Mesodermal cell (in vitro differentiated cells): ENCODE results near the gene KLF11.

Experiments
- H3K27ac ChIP-seq: 2 replicates; pipeline ENCODE4 v1.7.0; 2013; ENCODE audit warnings: mild to moderate bottlenecking, low read depth, low read length, moderate library complexity; ENCODE audit not compliant: severe bottlenecking
- H3K36me3 ChIP-seq: 2 replicates; pipeline ENCODE4 v1.7.1; 2013; ENCODE audit warnings: mild to moderate bottlenecking, low read length, moderate library complexity; ENCODE audit not compliant: control insufficient read depth, insufficient read depth
- H3K4me1 ChIP-seq: one replicate; pipeline ENCODE4 v1.7.1; 2013; ENCODE audit warnings: mild to moderate bottlenecking, low read length; ENCODE audit not compliant: insufficient read depth, control insufficient read depth, poor library complexity, severe bottlenecking
- H3K4me3 ChIP-seq: 2 replicates; pipeline ENCODE4 v1.7.0; 2013; ENCODE audit warnings: low read length, control low read depth, mild to moderate bottlenecking; ENCODE audit not compliant: insufficient read depth, poor library complexity, severe bottlenecking; ENCODE audit errors: extremely low read depth
- H3K9me3 ChIP-seq: 2 replicates; pipeline ENCODE4 v1.7.1; 2013; ENCODE audit warnings: mild to moderate bottlenecking, low read length, moderate library complexity; ENCODE audit not compliant: control insufficient read depth
- WGBS, 2 experiments: methylation state at CpG; one replicate each; pipeline ENCODE4 v1.1.5; 2013; ENCODE audit warnings: missing lambda C conversion rate in 2 of 2; ENCODE audit not compliant: insufficient coverage in 2 of 2; 5-methylcytosine and 5-hydroxymethylcytosine counted together

Gene KLF11

DNA sequence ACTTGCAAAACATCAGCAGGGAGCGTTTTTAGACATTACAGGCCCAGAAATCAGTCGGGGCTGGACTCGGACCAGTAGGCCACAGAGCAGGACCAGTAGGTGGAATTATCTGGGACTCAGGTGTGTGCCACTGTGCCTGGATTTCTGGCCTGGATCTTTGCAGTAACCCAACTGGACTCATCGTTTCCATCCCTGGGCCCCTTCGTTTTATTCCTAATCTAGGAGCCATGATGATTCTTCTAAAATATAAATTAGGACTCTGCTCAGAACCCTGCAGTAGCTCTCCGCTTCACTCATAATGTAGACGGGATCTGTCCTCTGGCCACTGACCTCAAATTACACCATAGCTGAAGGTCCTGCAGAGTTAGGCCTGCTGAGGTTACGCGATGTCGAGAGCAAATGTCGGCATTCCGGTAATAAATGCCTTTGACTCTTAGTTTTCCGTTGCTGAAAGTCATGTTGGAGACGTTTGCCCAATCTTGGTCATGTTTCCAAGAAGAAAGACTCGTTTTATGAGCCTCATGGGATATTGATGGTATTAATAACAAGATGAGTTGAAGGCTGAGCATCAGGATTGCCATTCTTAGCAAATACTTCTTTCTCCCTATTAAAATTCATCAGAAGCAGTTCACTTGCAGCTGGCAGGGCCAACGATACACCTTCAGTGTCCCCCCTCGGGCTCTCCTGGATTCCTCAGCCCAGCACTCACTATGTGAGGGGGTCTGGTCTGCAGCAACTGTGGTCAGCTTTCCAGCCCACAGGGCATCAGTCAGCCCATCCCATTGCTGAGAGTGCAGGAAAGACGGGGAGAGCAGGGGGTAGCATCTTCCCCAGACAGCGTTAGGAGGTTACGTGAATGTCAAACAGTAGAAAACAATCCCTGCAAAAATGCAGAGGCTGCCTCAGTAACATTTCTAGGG, 39.9 kb upstream of the KLF11 start:
- H3K4me1 ChIP-seq, result peaks cover 8% of the 10 kb centered on the region
- H3K27ac ChIP-seq, result no peak overlapping the region
- WGBS, 2 experiments, result 95 to 98% methylated on average over 18 to 19 of the region's 20 CpGs
- H3K9me3 ChIP-seq, result no peaks in the 10 kb centered on the region
- no peak overlapping the region for H3K4me3 ChIP-seq
- no peaks in the 10 kb centered on the region for H3K36me3 ChIP-seq

DNA sequence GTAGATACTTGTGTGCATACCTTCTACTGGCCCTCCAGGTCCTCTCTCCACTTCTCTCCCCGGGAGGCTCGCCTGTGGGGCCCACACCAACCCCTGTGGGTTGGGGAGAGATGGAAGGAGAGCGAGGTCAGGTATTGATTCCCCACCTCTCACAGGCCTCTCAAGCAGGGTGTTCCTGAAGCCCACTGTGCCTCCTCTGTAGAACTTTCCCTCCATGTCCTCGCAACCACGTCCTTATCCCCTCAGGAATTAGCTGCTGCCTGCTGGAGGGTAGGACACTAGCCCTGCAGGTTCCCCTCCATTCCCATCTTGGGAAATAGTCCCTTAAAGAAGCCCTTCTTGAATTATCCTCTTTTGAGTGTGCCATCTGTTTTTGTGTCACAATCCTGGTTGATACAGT, 38.9 kb upstream of the KLF11 start:
- H3K4me1 ChIP-seq, result peaks cover 8% of the 10 kb centered on the region
- WGBS, 2 experiments, result 93 to 94% methylated on average over 2 to 3 of the region's 5 CpGs
- no peak overlapping the region for H3K4me3 ChIP-seq
- H3K9me3 ChIP-seq, result no peaks in the 10 kb centered on the region
- no peaks in the 10 kb centered on the region for H3K36me3 ChIP-seq
- H3K27ac ChIP-seq, result no peak overlapping the region

DNA sequence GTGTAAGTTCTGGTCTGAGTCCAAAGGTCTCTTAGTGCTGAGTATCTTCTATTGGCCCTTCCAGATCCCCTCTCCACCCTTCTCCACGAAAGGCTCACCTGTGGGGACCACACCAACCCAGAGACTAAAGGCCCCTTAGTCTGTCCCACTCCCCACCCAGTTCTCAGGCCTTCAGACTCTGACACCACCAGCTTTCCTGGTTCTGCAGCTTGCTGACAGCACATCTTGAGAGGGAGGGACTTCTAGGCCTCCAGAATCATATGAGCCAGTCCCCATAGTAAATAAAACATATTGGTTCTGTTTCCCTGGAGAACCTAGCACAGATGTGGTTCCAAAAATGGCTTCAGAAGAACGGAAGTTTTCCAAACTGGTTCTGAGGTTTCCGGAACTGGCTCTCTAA, 38.5 kb upstream of the KLF11 start:
- Histone ChIP-seq H3K4me1 (peaks cover 8% of the 10 kb centered on the region), H3K4me3 (no peak overlapping the region), H3K9me3 (no peaks in the 10 kb centered on the region), H3K36me3 (no peaks in the 10 kb centered on the region), H3K27ac (no peak overlapping the region)
- 38 to 68% methylated on average over 1 to 3 of the region's 3 CpGs for WGBS, 2 experiments

DNA sequence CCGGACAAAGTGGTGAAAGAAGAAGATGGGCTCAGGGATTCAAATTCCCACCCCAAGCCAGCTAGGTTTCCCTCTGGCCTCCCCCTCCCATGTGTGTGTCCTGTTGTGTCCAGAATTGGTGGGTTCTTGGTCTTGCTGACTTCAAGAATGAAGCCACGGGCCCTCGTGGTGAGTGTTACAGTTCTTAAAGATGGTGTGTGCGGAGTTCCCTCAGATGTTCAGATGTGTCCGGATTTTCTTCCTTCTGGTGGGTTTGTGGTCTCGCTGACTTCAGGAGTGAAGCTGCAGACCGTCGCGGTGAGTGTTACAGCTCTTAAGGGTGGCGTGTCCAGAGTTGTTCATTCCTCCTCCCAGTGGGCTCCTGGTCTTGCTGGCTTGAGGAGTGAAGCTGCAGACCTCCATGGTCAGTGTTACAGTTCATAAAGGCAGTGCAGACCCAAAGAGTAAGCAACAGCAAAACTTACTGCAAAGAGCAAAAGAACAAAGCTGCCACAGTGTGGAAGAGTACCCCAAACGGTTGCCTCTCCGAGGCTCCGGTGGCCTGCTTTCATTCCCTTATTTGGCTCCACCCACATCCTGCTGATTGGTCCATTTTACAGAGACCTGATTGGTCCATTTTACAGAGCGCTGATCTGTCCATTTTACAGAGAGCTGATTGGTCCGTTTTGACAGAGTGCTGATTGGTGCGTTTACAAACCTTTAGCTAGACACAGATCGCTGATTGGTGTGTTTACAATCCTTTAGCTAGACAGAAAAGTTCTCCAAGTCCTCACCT, 37.7 kb upstream of the KLF11 start:
- Histone ChIP-seq H3K4me3 (no peak overlapping the region), H3K4me1 (peaks cover 8% of the 10 kb centered on the region), H3K27ac (no peak overlapping the region), H3K36me3 (no peaks in the 10 kb centered on the region), H3K9me3 (no peaks in the 10 kb centered on the region)
- WGBS, 2 experiments, result 93 to 95% methylated on average over 14 to 16 of the region's 17 CpGs

DNA sequence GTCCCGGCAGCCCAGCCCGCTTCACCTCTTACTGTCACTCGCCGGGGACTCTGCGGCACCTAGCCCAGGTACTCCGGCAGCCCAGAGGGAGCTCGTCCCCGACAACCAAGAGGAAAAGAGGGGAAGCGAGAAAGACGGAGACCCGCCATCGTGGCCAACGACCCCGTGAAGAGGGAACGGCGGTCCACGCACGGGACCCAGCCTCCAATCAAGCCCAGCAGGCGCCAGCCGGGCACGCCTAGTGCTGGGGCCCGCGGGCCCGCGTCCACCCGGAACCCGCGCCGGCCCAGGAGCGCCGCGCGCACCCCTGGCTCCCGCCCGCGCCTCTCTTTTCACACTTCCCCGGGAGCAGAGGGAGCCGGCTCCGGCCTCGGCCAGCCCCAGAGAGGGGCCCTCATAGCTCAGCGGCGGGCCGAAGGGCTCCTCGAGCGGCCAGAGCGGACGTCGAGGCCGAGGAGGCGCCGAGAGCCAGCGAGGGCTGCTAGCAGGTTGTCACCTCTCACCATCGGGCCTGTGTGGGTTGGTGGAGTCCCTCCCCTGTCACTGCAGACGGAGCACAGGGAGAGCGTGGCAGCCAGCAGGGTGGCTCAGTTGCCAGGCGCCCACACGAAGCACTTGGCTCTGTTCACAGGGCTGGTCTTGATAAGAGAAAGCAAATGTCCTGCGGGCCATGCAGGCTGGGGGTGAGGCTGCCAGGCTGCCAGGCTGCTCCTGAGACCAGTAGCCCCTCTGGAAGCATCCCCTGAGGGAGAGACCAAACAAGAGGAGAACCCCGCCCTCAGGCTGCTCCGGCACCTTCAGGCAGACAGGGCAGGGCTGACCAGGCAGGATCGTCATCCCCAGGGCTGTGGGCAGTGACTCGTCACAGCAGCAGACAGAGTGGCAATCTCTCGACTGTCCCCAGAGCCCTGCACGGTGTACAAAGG, 36.9 kb upstream of the KLF11 start:
- 93 to 94% methylated on average over 53 to 54 of the region's 64 CpGs for WGBS, 2 experiments
- H3K9me3 ChIP-seq, result no peaks in the 10 kb centered on the region
- no peaks in the 10 kb centered on the region for H3K36me3 ChIP-seq
- H3K4me3 ChIP-seq, result no peak overlapping the region
- peaks cover 8% of the 10 kb centered on the region for H3K4me1 ChIP-seq
- no peak overlapping the region for H3K27ac ChIP-seq

DNA sequence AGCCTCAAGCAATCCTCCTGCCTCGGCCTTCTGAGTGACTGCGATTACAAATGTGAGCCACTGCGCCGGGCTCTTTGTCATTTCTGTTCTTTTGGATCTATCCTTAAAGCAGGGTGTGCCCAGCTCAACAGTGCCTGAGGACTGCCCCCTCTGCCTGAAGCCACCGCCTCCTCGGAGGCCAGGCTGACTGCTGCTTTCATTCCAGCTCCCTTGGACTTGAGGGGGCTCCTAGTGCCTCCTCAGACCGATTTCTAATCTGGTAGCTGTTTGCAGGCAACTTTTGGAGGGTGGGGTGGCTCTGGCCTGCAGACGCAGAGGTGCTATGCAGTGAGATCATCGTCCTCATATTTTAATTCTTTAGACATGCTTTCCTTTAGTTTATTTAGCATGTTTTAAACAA, 35.9 kb upstream of the KLF11 start:
- Histone ChIP-seq H3K4me1 (peaks cover 8% of the 10 kb centered on the region), H3K36me3 (no peaks in the 10 kb centered on the region), H3K4me3 (no peak overlapping the region), H3K9me3 (no peaks in the 10 kb centered on the region), H3K27ac (no peak overlapping the region)
- 83 to 96% methylated on average over 6 of the region's 9 CpGs for WGBS, 2 experiments

DNA sequence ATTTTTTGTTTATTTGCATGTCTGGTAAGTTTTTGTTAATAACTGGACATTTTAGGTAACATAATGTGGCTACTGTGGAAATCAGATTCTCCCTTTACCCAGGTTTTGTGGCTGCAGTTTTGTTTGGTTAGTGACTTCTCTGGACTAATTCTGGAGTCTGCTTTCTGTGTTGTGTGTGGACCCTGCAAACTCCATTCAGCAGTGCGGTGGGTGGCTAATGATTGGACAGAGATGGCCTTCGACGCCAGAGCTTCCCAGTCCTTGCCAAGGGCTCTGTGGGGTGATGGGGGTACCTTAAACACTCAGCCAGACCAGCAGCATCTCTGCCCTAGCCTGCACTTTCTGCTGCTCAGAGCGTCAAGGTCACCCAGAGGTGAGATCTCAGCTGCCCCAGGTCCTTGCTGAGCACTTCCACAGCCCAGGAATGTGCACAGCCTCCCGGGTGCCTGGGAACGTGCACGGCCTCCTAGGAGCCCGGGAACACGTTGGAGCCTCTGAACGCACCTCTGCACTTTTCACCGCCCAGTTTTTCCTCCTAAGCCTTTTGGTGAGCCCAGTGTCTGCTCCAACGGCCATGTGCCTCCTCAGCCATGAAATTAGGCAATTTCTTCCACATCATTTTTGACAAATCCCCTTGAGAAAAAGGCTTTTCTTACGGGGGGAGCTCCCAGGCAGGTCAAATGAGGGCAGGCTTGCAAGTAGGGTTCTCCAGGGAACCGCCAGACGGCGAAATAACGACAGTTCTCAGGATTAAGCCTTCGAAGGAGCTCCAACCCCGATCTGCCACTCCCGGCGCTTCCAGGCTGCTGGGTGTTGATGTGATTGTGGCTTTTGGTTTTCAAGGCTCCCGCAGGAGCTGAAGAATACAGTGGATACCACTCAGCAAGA, 35.2 kb upstream of the KLF11 start:
- Histone ChIP-seq H3K4me1 (peaks cover 8% of the 10 kb centered on the region), H3K4me3 (no peak overlapping the region), H3K36me3 (no peaks in the 10 kb centered on the region), H3K27ac (no peak overlapping the region), H3K9me3 (no peaks in the 10 kb centered on the region)
- 86 to 88% methylated on average over 19 to 20 of the region's 22 CpGs for WGBS, 2 experiments

DNA sequence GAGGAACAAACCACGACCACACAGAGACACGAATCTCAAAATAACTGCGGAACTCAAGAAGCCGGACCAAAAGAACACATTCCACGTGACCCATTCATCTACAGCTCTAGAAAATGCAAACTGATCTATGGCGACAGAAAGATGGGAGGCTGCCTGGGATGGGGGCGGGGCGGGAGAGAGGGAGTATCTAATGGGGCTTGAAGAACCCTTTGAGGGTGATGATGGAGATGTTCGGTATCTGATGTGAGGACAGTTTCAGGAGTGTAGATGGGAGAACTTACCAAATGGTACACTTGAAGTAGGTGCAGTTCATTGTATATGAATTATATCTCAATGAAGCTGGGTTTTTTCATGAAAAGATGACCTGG, 34.6 kb upstream of the KLF11 start:
- Histone ChIP-seq H3K4me1 (peaks cover 8% of the 10 kb centered on the region), H3K36me3 (no peaks in the 10 kb centered on the region), H3K27ac (no peak overlapping the region), H3K9me3 (no peaks in the 10 kb centered on the region), H3K4me3 (no peak overlapping the region)
- WGBS, 2 experiments, result 87 to 94% methylated on average over 7 to 9 of the region's 9 CpGs

DNA sequence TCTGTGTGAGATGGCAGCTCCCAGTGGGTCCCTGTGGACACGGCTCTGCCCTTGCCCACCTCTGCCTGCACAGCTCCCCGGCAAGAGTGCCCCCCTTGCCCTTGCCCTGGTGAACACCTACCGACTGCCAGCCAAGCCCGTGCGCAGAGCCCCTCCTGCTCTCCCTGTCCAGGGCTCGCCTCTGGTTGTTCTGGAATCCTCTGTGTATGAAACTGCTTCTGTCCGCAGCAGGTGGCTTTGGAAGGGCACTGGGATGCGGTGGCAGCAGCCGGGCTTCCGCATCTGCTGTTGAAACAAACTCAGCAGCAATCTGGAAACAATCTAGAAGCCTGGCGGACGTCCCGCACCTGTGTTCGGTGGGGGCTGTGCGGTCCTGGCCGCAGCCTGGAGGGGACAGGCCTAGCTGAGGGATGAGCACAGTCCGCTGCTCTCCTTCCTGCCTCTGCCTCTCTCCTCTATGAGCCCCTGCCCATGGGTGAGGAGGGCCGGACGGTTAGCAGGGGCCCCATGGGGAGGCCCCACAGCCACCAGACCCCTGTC, 34.0 kb upstream of the KLF11 start:
- no peaks in the 10 kb centered on the region for H3K9me3 ChIP-seq
- no peak overlapping the region for H3K4me3 ChIP-seq
- H3K27ac ChIP-seq, result no peak overlapping the region
- peaks cover 8% of the 10 kb centered on the region for H3K4me1 ChIP-seq
- WGBS, 2 experiments, result 91 to 96% methylated on average over 17 to 18 of the region's 19 CpGs
- no peaks in the 10 kb centered on the region for H3K36me3 ChIP-seq
